HG03432 (cell line): ENCODE measurements around the gene DNAJC25.
"Not testable (repeated sequence)": the region's sequence is repeated elsewhere in the genome, so short reads cannot be mapped to it uniquely, and the experiment has no call there.

Experiments
- ATAC-seq: cut with Tn5 transposase; IDR thresholded peaks from one replicate; pipeline ENCODE4 v1.9.1; 2021; ENCODE audit warnings: mild to moderate bottlenecking, moderate library complexity; ENCODE audit not compliant: unreplicated experiment

The DNAJC25 gene

GRCh38 chr9:111663301-111663823 is 32.2 kb downstream of the DNAJC25 start:
- ATAC-seq, result no peak

- no peak for ATAC-seq
Measured at GRCh38 chr9:111668026-111668573, 37.0 kb downstream of the DNAJC25 start.

- ATAC-seq, result not testable (repeated sequence)
Measured at GRCh38 chr9:111668601-111669000, 37.5 kb downstream of the DNAJC25 start.

- no peak for ATAC-seq
Measured at GRCh38 chr9:111674319-111674718, 43.2 kb downstream of the DNAJC25 start.

- no peak for ATAC-seq
Measured at GRCh38 chr9:111676116-111676515, 45.0 kb downstream of the DNAJC25 start.

GRCh38 chr9:111678293-111678692 is 47.2 kb downstream of the DNAJC25 start:
- ATAC-seq, result no peak

- no peak for ATAC-seq
Measured at GRCh38 chr9:111679199-111679598, 48.1 kb downstream of the DNAJC25 start.

GRCh38 chr9:111683392-111683791 is 52.3 kb downstream of the DNAJC25 start:
- ATAC-seq, result no peak

GRCh38 chr9:111691672-111692329 is 60.7 kb downstream of the DNAJC25 start:
- ATAC-seq, result no peak

GRCh38 chr9:111696796-111697195 is 65.7 kb downstream of the DNAJC25 start:
- no peak for ATAC-seq

- no peak for ATAC-seq
Measured at GRCh38 chr9:111700776-111701175, 69.6 kb downstream of the DNAJC25 start.
